GM12874 (cell line): ENCODE measurements around the gene CPSF4L.

Experiments used
- TF ChIP-seq, protein P1 (sequence below): IDR thresholded peaks from 2 replicates; pipeline ENCODE4 v1.5.1; 2011; ENCODE audit warnings: low read depth, mild to moderate bottlenecking, control low read depth, low read length, moderate library complexity; ENCODE audit not compliant: insufficient read depth

Gene CPSF4L

DNA sequence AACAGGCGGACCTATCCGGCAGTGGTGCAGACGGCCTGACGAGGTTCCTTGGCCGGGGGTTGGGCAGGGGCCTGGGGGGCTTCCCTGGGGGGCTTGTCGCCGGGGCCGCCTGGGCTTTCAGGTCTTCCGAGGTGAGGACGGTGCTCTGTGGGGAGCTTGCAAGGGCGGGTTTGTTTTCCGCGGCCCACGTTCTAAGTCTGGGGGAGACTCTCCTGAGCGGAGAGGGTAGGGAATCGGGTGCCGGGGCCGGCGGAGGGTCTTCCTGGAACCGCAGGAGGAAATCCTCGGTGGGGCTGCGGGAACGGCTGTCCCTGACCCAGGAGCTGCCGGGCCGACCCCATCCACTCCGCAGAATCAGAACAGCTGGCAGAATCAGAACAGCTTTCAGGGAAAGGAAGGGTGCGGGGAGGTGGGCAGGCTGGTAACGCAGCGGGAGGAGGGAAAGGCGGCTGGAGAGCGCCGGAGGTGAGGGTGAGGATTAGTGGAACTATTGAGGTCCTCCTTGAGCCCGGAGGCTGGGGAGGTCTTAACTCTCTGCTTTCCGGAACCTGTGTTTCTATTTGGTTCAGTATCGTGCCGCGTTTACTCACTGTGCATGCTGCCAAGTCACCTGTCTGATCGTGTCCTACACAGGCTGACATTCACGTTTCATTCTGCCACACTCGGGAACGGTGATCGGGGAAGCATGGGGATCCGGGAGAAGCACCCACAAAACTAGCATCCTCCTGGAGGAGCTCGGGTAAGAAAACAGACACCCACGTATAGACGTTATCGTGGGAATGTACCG, 28.9 kb downstream of the CPSF4L start:
- TF ChIP-seq, protein P1, sequence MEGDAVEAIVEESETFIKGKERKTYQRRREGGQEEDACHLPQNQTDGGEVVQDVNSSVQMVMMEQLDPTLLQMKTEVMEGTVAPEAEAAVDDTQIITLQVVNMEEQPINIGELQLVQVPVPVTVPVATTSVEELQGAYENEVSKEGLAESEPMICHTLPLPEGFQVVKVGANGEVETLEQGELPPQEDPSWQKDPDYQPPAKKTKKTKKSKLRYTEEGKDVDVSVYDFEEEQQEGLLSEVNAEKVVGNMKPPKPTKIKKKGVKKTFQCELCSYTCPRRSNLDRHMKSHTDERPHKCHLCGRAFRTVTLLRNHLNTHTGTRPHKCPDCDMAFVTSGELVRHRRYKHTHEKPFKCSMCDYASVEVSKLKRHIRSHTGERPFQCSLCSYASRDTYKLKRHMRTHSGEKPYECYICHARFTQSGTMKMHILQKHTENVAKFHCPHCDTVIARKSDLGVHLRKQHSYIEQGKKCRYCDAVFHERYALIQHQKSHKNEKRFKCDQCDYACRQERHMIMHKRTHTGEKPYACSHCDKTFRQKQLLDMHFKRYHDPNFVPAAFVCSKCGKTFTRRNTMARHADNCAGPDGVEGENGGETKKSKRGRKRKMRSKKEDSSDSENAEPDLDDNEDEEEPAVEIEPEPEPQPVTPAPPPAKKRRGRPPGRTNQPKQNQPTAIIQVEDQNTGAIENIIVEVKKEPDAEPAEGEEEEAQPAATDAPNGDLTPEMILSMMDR, result no peak

DNA sequence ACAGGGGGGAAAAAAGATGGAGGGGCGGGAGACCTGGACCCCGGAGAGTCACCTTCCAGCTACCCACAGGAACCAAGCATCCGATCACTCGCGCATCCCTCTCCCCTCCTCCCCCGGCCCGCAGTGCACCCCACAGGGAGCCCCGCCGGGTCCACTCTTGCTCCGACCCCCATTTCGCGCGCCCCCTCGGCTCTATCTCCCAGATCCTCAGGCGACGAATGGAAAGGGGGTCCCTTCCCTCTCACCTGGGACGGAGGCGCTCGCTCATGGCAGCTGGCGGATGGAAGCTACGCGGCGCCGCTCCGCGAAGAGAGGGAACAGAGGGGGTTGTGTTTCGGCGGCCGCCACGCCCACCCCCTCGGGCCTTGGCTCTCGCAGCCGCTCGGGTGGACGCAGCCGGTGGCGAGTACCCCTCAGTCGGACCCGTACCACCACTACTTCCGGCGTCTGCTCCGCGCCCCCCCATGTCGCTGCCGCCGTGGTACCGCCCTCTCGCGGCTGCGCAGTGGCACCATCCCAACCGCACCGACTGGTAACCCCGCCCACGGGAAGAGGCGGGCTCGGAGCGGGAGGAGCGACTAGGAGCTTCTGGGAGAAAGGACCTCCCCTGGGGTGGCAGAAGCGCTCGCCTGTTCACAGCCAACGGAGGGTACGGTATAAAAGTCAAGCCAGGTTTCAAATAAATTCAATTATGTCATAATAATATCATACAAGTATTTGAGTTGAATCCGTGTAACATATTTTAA, 29.7 kb downstream of the CPSF4L start:
- TF ChIP-seq, protein P1, result 0 out of 2 replicates have a peak, but pooled peaks have one; percentile 5

DNA sequence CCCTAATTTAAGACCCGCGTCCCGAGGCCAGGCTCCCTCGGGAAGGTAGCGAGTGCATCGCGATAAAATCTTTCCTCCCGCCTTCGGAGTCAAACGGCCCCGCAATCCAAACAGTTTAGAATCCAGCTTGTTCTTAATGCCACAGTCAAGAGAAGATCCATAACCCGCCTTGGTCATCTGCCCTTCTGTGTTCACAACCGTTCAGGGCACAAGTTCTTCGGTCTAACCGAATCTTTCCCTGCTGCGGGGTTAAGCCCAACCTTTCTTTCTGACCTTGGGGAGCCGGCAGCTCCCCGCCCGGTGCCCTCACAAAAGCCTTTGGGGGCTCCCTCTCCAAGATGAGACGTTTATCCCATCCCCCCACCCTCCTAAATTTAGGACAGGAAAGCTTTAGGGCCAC, 30.3 kb downstream of the CPSF4L start:
- TF ChIP-seq, protein P1, result no peak

DNA sequence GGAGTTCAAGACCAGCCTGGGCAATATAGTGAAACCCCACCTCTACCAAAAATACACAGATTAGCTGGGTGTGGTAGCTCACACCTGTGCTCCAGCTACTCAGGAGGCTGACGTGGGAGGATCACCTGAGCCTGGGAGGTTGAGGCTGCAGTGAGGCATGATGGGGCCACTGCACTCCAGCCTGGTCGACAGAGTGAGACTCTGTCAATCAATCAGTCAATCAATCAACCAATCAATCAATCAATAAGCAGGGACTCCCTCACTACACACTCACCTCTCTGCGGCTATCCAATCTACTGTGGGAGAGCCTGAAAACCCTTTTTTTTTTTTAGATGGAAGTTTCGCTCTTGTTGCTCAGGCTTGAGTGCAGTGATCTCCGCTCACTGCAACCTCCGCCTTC, 31.6 kb downstream of the CPSF4L start:
- TF ChIP-seq, protein P1, result no peak

DNA sequence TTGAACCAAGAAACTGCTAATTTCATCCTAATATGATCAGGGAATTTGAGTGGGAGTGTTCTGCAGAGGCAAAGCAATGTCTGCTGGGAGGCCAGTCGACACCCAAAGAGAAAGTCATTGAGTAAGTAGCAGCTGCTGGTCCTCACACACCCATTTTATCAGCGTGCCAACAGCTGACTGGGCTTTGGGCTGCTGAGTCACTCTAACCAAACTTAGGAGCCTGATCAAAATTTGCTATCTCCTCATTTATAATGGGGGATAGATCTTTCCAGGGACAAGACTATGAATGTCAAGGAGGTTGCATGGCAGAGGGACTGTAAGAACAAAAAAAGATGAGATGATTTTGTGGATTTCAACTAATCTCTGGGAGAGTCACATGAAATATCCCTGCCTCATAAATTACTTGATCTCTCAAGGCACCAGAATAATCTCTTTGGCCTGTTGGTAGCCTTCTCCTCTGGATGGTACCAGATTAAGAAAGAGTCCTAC, 32.9 kb downstream of the CPSF4L start:
- TF ChIP-seq, protein P1, result no peak

DNA sequence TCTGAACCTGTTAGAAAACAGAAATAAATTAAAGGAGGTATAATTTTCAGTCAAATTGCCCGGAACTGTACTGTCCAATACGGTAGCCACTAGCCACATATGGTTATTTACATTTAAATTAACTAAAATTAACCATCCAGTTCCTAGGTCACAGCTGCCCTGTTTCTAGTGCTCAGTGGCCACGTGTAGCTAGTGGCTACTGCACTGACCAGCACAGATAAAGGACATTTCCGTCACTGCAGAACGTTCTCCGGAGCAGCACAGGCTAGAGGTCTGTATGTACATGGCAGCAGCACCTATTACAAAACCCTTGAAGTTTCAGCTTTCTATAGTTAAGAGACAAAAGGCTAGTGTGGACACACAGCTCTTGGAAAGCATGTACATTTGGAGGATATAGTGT, 33.7 kb downstream of the CPSF4L start:
- TF ChIP-seq, protein P1, result no peak

DNA sequence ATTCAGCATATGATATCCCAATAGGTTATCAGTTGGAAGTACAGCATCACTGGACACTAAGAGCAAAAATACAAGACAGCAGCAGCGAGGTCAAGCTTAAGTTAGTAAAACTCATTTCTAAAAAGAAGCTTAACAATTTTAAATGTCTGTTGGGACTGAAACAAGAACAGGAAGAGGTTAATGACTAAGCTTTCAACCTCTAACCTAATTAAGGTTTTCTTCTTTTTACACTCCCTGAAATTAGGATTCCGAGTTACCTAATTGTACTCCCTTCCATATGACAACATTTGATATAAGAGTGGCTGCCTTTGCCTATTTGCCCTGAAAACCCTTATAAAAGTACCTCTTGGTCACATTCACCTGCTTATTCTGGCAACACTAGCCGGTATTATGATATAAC, 34.3 kb downstream of the CPSF4L start:
- TF ChIP-seq, protein P1, result no peak
